Neural cell (in vitro differentiated cells): Measurements from ENCODE around the gene PARP12.

Experiments used
- CTCF ChIP-seq: fragments of 450-650 bp; IDR thresholded peaks from 2 replicates; pipeline ENCODE4 v1.5.1; 2014; ENCODE audit warnings: antibody characterized with exemption, mild to moderate bottlenecking, moderate library complexity; ENCODE audit not compliant: poor library complexity, severe bottlenecking
- EZH2 ChIP-seq: fragments of 200-600, 300-800 bp; shearing (Covaris generic), sonication (generic); IDR thresholded peaks from 2 replicates; pipeline ENCODE4 v1.6.1; 2014; ENCODE audit warnings: antibody characterized with exemption, low read length, borderline replicate concordance, mild to moderate bottlenecking; ENCODE audit not compliant: insufficient read depth, poor library complexity, severe bottlenecking
- POLR2AphosphoS5 ChIP-seq: IDR thresholded peaks from 2 replicates; pipeline ENCODE4 v1.6.1; 2012
- RAD21 ChIP-seq: fragments of 450-650 bp; conservative IDR thresholded peaks from 2 replicates; pipeline ENCODE4 v1.6.1; 2014; ENCODE audit warnings: antibody characterized with exemption, mild to moderate bottlenecking, moderate library complexity
- REST ChIP-seq: IDR thresholded peaks from 2 replicates; pipeline ENCODE4 v1.6.1; 2012; ENCODE audit warnings: borderline replicate concordance
- TAF1 ChIP-seq: IDR thresholded peaks from 2 replicates; pipeline ENCODE4 v1.6.1; 2012; ENCODE audit warnings: low read depth

GRCh38 chr7:140060243-140060630 lies 2.5 kb downstream of the PARP12 start:
- no peak for TF ChIP-seq CTCF
- no peak for TF ChIP-seq POLR2AphosphoS5
- no peak for TF ChIP-seq EZH2
- TF ChIP-seq RAD21 = no peak
- no peak for TF ChIP-seq REST
- TF ChIP-seq TAF1 = no peak
